Hepatocyte (in vitro differentiated cells): ENCODE results near the gene AGAP1. TPM values are rescaled to one million over a fixed set of nuclear protein-coding genes. Genes with fewer than 3 reads are reported as not detected.
A peak's percentile ranks its signal among the peaks of the same experiment; 100 is the strongest.

Experiments
- DNase-seq: peaks from one replicate; pipeline ENCODE4 v3.0.0-alpha.2; 2016; ENCODE audit warnings: low spot score
- H2AFZ ChIP-seq: fragments of 200-600 bp; sonication (generic); 2 replicates; pipeline ENCODE4 v1.6.0; 2016; ENCODE audit warnings: antibody characterized with exemption, mild to moderate bottlenecking
- H3K27ac ChIP-seq: fragments of 200-600 bp; sonication (generic); 2 replicates; pipeline ENCODE4 v1.5.1; 2016; ENCODE audit warnings: mild to moderate bottlenecking
- H3K27me3 ChIP-seq: fragments of 200-600 bp; sonication (generic); 2 replicates; pipeline ENCODE4 v1.6.1; 2016
- H3K36me3 ChIP-seq: fragments of 200-600 bp; sonication (generic); replicated peaks from 2 replicates; pipeline ENCODE4 v1.5.1; 2016; ENCODE audit warnings: low read depth; ENCODE audit not compliant: insufficient read depth
- H3K4me1 ChIP-seq: fragments of 200-600 bp; sonication (generic); 2 replicates; pipeline ENCODE4 v1.5.1; 2016; ENCODE audit warnings: mild to moderate bottlenecking, moderate library complexity; ENCODE audit not compliant: insufficient read depth
- H3K4me2 ChIP-seq: fragments of 200-600 bp; sonication (generic); 2 replicates; pipeline ENCODE4 v1.6.0; 2016
- H3K4me3 ChIP-seq: fragments of 200-600 bp; sonication (generic); 2 replicates; pipeline ENCODE4 v1.5.1; 2016; ENCODE audit warnings: mild to moderate bottlenecking
- H3K79me2 ChIP-seq: fragments of 200-600 bp; sonication (generic); 2 replicates; pipeline ENCODE4 v1.6.0; 2017; ENCODE audit warnings: mild to moderate bottlenecking
- H3K9me2 ChIP-seq: fragments of 200-600 bp; sonication (generic); replicated peaks from 2 replicates; pipeline ENCODE4 v1.6.0; 2017; ENCODE audit warnings: mild to moderate bottlenecking; ENCODE audit not compliant: insufficient read depth
- H3K9me3 ChIP-seq: fragments of 200-600 bp; sonication (generic); 2 replicates; pipeline ENCODE4 v1.5.1; 2016; ENCODE audit warnings: low read depth, mild to moderate bottlenecking
- H4K20me1 ChIP-seq: fragments of 200-600 bp; sonication (generic); 2 replicates; pipeline ENCODE4 v1.6.0; 2016; ENCODE audit warnings: mild to moderate bottlenecking; ENCODE audit not compliant: insufficient read depth, poor library complexity, severe bottlenecking
- EZH2 ChIP-seq: fragments of 200-600 bp; sonication (generic); IDR thresholded peaks from 2 replicates; pipeline ENCODE4 v1.6.1; 2016; ENCODE audit warnings: antibody characterized with exemption, mild to moderate bottlenecking, borderline replicate concordance
- EZH2phosphoT487 ChIP-seq: fragments of 200-600 bp; sonication (generic); IDR thresholded peaks from one replicate; pipeline ENCODE4 v1.6.1; 2018; ENCODE audit warnings: antibody characterized with exemption, mild to moderate bottlenecking, low read depth, moderate library complexity; ENCODE audit not compliant: unreplicated experiment, severe bottlenecking
- WGBS: methylation state at CpG from one replicate; pipeline ENCODE4 v1.1.6; 2016; ENCODE audit warnings: low lambda C conversion rate; ENCODE audit errors: missing lambda C conversion rate; 5-methylcytosine and 5-hydroxymethylcytosine counted together
- polyA plus RNA-seq: library from polyadenylated mRNA; unstranded; fragments of >200 nt; fragmentation: Nextera tagmentation; extraction: Ambion mirVana; gene quantifications from 2 replicates; pipeline ENCODE4 v1.2.1, GENCODE V29; 2016
- total RNA-seq: library from RNA; depleted of rRNA; stranded (reverse); fragments of >200 nt; gene quantifications from 2 replicates; pipeline ENCODE4 v1.2.3, GENCODE V29; 2014
- TF ChIP-seq, protein P1 (sequence below): fragments of 200-600 bp; sonication (generic); IDR thresholded peaks from 2 replicates; pipeline ENCODE4 v1.5.1; 2016; ENCODE audit warnings: antibody characterized with exemption, mild to moderate bottlenecking; ENCODE audit not compliant: poor library complexity

The AGAP1 gene
- total and polyA plus RNA-seq, 2 experiments from 2014 or later, result 12.1 to 20.0 TPM

GRCh38 chr2:236047176-236047575, 553.3 kb downstream of the AGAP1 start:
- Histone ChIP-seq H3K4me2 (no peak overlapping the region), H3K27me3 (no peaks in the 10 kb centered on the region), H3K9me2 (no peaks in the 10 kb centered on the region), H4K20me1 (no peaks in the 10 kb centered on the region), H3K36me3 (no peaks in the 10 kb centered on the region), H3K79me2 (no peaks in the 10 kb centered on the region), H3K27ac (peak overlapping the region; percentile 83), H3K9me3 (no peaks in the 10 kb centered on the region), H3K4me1 (no peaks in the 10 kb centered on the region), H3K4me3 (no peak overlapping the region), H2AFZ (no peak overlapping the region)
- TF ChIP-seq EZH2 (no peak), EZH2phosphoT487 (no peak)
- TF ChIP-seq, protein P1, sequence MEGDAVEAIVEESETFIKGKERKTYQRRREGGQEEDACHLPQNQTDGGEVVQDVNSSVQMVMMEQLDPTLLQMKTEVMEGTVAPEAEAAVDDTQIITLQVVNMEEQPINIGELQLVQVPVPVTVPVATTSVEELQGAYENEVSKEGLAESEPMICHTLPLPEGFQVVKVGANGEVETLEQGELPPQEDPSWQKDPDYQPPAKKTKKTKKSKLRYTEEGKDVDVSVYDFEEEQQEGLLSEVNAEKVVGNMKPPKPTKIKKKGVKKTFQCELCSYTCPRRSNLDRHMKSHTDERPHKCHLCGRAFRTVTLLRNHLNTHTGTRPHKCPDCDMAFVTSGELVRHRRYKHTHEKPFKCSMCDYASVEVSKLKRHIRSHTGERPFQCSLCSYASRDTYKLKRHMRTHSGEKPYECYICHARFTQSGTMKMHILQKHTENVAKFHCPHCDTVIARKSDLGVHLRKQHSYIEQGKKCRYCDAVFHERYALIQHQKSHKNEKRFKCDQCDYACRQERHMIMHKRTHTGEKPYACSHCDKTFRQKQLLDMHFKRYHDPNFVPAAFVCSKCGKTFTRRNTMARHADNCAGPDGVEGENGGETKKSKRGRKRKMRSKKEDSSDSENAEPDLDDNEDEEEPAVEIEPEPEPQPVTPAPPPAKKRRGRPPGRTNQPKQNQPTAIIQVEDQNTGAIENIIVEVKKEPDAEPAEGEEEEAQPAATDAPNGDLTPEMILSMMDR, result no peak
- DNase-seq, result no peak
- WGBS, result 96% methylated on average over 10 of the region's 10 CpGs

- no peaks in the 10 kb centered on the region for H3K27me3 ChIP-seq
- H3K79me2 ChIP-seq, result no peaks in the 10 kb centered on the region
- H3K4me1 ChIP-seq, result no peaks in the 10 kb centered on the region
- no peaks in the 10 kb centered on the region for H3K9me2 ChIP-seq
- H3K27ac ChIP-seq, result peak overlapping the region; percentile 83
- H3K4me2 ChIP-seq, result no peak overlapping the region
- no peak overlapping the region for H2AFZ ChIP-seq
- 86% methylated on average over 10 of the region's 10 CpGs for WGBS
- peak; percentile 73 for DNase-seq
- H3K36me3 ChIP-seq, result no peaks in the 10 kb centered on the region
- TF ChIP-seq EZH2phosphoT487, result no peak
- H4K20me1 ChIP-seq, result no peaks in the 10 kb centered on the region
- no peaks in the 10 kb centered on the region for H3K9me3 ChIP-seq
- H3K4me3 ChIP-seq, result no peak overlapping the region
These were observed 554.2 kb downstream of the AGAP1 start for GRCh38 chr2:236047886-236048540.

GRCh38 chr2:236049981-236050380, 556.1 kb downstream of the AGAP1 start:
- TF ChIP-seq, protein P1, result no peak
- TF ChIP-seq EZH2phosphoT487, result no peak
- TF ChIP-seq EZH2, result no peak
- Histone ChIP-seq H2AFZ (no peak overlapping the region), H3K4me1 (no peaks in the 10 kb centered on the region), H3K9me2 (no peaks in the 10 kb centered on the region), H3K4me2 (no peak overlapping the region), H4K20me1 (no peaks in the 10 kb centered on the region), H3K27ac (no peak overlapping the region), H3K79me2 (no peaks in the 10 kb centered on the region), H3K36me3 (no peaks in the 10 kb centered on the region), H3K9me3 (no peaks in the 10 kb centered on the region), H3K27me3 (no peaks in the 10 kb centered on the region), H3K4me3 (no peak overlapping the region)
- WGBS, result 90% methylated on average over 8 of the region's 8 CpGs
- no peak for DNase-seq

GRCh38 chr2:236051351-236051750, 557.5 kb downstream of the AGAP1 start:
- TF ChIP-seq EZH2phosphoT487 (no peak), EZH2 (no peak)
- TF ChIP-seq, protein P1, result no peak
- H3K36me3 ChIP-seq, result no peaks in the 10 kb centered on the region
- 94% methylated on average over 3 of the region's 10 CpGs for WGBS
- DNase-seq, result no peak
- H4K20me1 ChIP-seq, result no peaks in the 10 kb centered on the region
- H3K9me2 ChIP-seq, result no peaks in the 10 kb centered on the region
- H2AFZ ChIP-seq, result no peak overlapping the region
- H3K27me3 ChIP-seq, result no peaks in the 10 kb centered on the region
- no peaks in the 10 kb centered on the region for H3K4me1 ChIP-seq
- no peak overlapping the region for H3K27ac ChIP-seq
- no peaks in the 10 kb centered on the region for H3K79me2 ChIP-seq
- no peaks in the 10 kb centered on the region for H3K9me3 ChIP-seq
- H3K4me3 ChIP-seq, result no peak overlapping the region
- H3K4me2 ChIP-seq, result no peak overlapping the region
